HEK293 (cell line): ENCODE measurements around the gene HOXA3.

Experiments
- CTCF ChIA-PET: fragments of 350-600 bp; formaldehyde crosslinking; extraction: SDS; loops from one replicate; lab custom pipeline; 2021; ENCODE audit warnings: antibody characterized with exemption; lab: Yijun Ruan, JAX
- POLR2A ChIA-PET: fragments of 300-600 bp; formaldehyde crosslinking; extraction: SDS; loops from one replicate; lab custom pipeline; 2020; ENCODE audit warnings: antibody characterized with exemption, inconsistent platforms; lab: Yijun Ruan, JAX
- H3K27ac ChIP-seq: fragments of 200-500 bp; sonication (Bioruptor generic); 2 replicates; pipeline ENCODE4 v1.5.1; 2014; ENCODE audit warnings: low read depth, low read length, control low read depth, inconsistent platforms; ENCODE audit errors: extremely low read depth
- H3K36me3 ChIP-seq, 2 experiments: fragments of 200-500 bp in 1 of 2; sonication (Bioruptor generic) in 1 of 2; 1 replicate in 1 of 2; 2 replicates in 1 of 2; pipeline ENCODE4 v1.5.1; 2014 to 2017; ENCODE audit warnings: inconsistent platforms in 2 of 2, low read length in 2 of 2; ENCODE audit not compliant: control insufficient read depth in 2 of 2, insufficient read depth in 1 of 2
- H3K4me1 ChIP-seq: fragments of 200-500 bp; sonication (Bioruptor generic); 2 replicates; pipeline ENCODE4 v1.5.1; 2014; ENCODE audit warnings: mild to moderate bottlenecking, low read length, inconsistent platforms; ENCODE audit not compliant: control insufficient read depth, insufficient read depth
- H3K4me3 ChIP-seq: 2 replicates; pipeline ENCODE4 v1.5.1; 2011; ENCODE audit warnings: low read depth, mild to moderate bottlenecking, control low read depth, low read length, moderate library complexity
- H3K9me3 ChIP-seq: fragments of 200-500 bp; sonication (Bioruptor generic); 2 replicates; pipeline ENCODE4 v1.5.1; 2014; ENCODE audit warnings: low read depth, low read length, inconsistent platforms; ENCODE audit not compliant: control insufficient read depth, insufficient read depth
- ATF2 ChIP-seq: fragments of 450-650 bp; formaldehyde crosslinking; IDR thresholded peaks from 2 replicates; pipeline ENCODE4 v1.5.1; 2016; ENCODE audit warnings: missing biosample characterization, missing genetic modification characterization, low read depth
- BCL11A ChIP-seq: fragments of 450-650 bp; formaldehyde crosslinking; IDR thresholded peaks from 2 replicates; pipeline ENCODE4 v1.5.1; 2016; ENCODE audit warnings: low read depth, missing biosample characterization, missing genetic modification characterization
- BCL11B ChIP-seq: fragments of 450-650 bp; formaldehyde crosslinking; IDR thresholded peaks from 2 replicates; pipeline ENCODE4 v1.5.1; 2016; ENCODE audit warnings: low read depth, missing biosample characterization, missing genetic modification characterization
- FEZF1 ChIP-seq: fragments of 450-650 bp; formaldehyde crosslinking; IDR thresholded peaks from 2 replicates; pipeline ENCODE4 v1.5.1; 2016; ENCODE audit warnings: missing biosample characterization, missing genetic modification characterization
- INSM2 ChIP-seq: fragments of 450-650 bp; formaldehyde crosslinking; IDR thresholded peaks from 2 replicates; pipeline ENCODE4 v1.5.1; 2016; ENCODE audit warnings: missing biosample characterization, missing genetic modification characterization
- PRDM6 ChIP-seq: fragments of 450-650 bp; formaldehyde crosslinking; IDR thresholded peaks from 2 replicates; pipeline ENCODE4 v1.5.1; 2017; ENCODE audit warnings: missing biosample characterization, missing genetic modification characterization
- SCRT2 ChIP-seq: fragments of 450-650 bp; formaldehyde crosslinking; IDR thresholded peaks from 2 replicates; pipeline ENCODE4 v1.5.1; 2016; ENCODE audit warnings: missing biosample characterization, missing genetic modification characterization
- SETDB1 ChIP-seq: IDR thresholded peaks from one replicate; pipeline ENCODE4 v1.6.1; 2017; ENCODE audit warnings: mild to moderate bottlenecking, low read length, moderate library complexity, mixed read lengths; ENCODE audit not compliant: insufficient read length
- SP7 ChIP-seq: fragments of 450-650 bp; formaldehyde crosslinking; IDR thresholded peaks from 2 replicates; pipeline ENCODE4 v1.5.1; 2016; ENCODE audit warnings: missing biosample characterization, missing genetic modification characterization
- ZBTB21 ChIP-seq: fragments of 450-650 bp; formaldehyde crosslinking; IDR thresholded peaks from 2 replicates; pipeline ENCODE4 v1.5.1; 2017; ENCODE audit warnings: missing biosample characterization, missing genetic modification characterization
- ZBTB7A ChIP-seq: fragments of 450-650 bp; formaldehyde crosslinking; IDR thresholded peaks from 2 replicates; pipeline ENCODE4 v1.5.1; 2016; ENCODE audit warnings: low read depth, missing biosample characterization, missing genetic modification characterization
- ZFHX2 ChIP-seq: fragments of 450-650 bp; formaldehyde crosslinking; conservative IDR thresholded peaks from 2 replicates; pipeline ENCODE4 v1.5.1; 2016; ENCODE audit warnings: missing biosample characterization, missing genetic modification characterization
- ZFP37 ChIP-seq: fragments of 450-650 bp; formaldehyde crosslinking; IDR thresholded peaks from 2 replicates; pipeline ENCODE4 v1.5.1; 2016; ENCODE audit warnings: missing biosample characterization, missing genetic modification characterization
- ZNF121 ChIP-seq: fragments of 450-650 bp; formaldehyde crosslinking; IDR thresholded peaks from 2 replicates; pipeline ENCODE4 v1.5.1; 2016; ENCODE audit warnings: missing biosample characterization, missing genetic modification characterization
- ZNF239 ChIP-seq: fragments of 450-650 bp; formaldehyde crosslinking; IDR thresholded peaks from 2 replicates; pipeline ENCODE4 v1.5.1; 2016; ENCODE audit warnings: missing biosample characterization, missing genetic modification characterization
- ZNF366 ChIP-seq: fragments of 450-650 bp; formaldehyde crosslinking; conservative IDR thresholded peaks from 2 replicates; pipeline ENCODE4 v1.5.1; 2016; ENCODE audit warnings: missing biosample characterization, missing genetic modification characterization
- ZNF501 ChIP-seq: fragments of 450-650 bp; formaldehyde crosslinking; IDR thresholded peaks from 2 replicates; pipeline ENCODE4 v1.5.1; 2016; ENCODE audit warnings: missing biosample characterization, missing genetic modification characterization
- ZNF621 ChIP-seq: fragments of 450-650 bp; formaldehyde crosslinking; IDR thresholded peaks from 2 replicates; pipeline ENCODE4 v1.5.1; 2017; ENCODE audit warnings: missing biosample characterization, missing genetic modification characterization
- ZNF664 ChIP-seq: fragments of 450-650 bp; formaldehyde crosslinking; IDR thresholded peaks from 2 replicates; pipeline ENCODE4 v1.5.1; 2016; ENCODE audit warnings: missing biosample characterization, missing genetic modification characterization
- ZNF792 ChIP-seq: fragments of 450-650 bp; formaldehyde crosslinking; IDR thresholded peaks from 2 replicates; pipeline ENCODE4 v1.5.1; 2016; ENCODE audit warnings: missing biosample characterization, missing genetic modification characterization
- ZSCAN23 ChIP-seq: fragments of 450-650 bp; formaldehyde crosslinking; IDR thresholded peaks from 2 replicates; pipeline ENCODE4 v1.5.1; 2016; ENCODE audit warnings: missing biosample characterization, missing genetic modification characterization
- TF ChIP-seq, protein P1 (sequence below): fragments of 450-650 bp; formaldehyde crosslinking; IDR thresholded peaks from 2 replicates; pipeline ENCODE4 v1.5.1; 2017; ENCODE audit warnings: missing biosample characterization, missing genetic modification characterization
- TF ChIP-seq, protein P2 (sequence below): fragments of 450-650 bp; formaldehyde crosslinking; IDR thresholded peaks from 2 replicates; pipeline ENCODE4 v1.5.1; 2017; ENCODE audit warnings: missing biosample characterization, mild to moderate bottlenecking, missing genetic modification characterization, moderate library complexity

The HOXA3 gene

DNA sequence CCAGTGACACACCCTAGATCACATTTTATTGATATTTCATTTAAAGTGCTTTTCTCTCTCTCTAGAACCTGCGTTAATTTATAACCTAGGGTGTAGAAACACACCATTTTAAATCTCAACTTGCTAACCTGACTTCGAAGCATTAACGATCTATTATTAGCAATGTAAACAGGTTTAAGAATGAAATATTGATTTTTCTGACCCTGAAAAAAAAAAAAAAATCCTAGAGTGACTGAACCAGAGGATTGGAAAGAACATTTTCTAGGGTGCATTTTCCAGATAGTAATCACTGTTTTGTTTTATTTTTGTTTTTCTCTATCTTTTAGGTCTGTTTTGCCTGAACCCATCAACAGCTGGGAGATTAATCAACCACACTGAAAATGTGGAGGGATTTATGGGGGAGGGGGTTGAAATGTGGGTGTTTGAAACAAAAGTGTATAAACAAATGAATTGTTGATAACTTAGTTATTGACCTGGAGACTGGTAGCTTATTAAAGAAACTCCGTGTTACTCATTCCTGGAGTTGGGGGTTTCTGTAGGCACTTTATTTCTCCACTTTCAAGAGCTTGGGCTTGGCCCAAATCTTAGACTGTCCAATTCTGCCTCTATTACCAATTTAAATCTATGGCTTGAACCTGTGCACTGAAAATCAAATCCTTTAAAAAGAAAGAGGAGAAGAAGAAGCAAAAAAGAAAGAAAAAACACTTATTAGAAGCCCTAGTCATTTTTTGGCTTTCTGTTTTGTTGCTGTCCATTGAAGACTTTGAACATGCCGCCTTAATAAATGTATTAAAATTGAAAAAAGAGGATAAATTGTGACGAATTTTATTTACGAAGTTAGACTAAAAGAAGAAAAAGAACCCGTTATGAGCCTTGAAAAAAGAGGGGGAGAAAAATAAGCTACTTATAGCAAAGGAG lies 52.7 kb downstream of the HOXA3 start:
- POLR2A ChIA-PET = interaction anchor here (1.2 to 4.3 kb wide), 2 partner anchors 10 to 31 kb away, joined by 3 to 31 read pairs; partner anchors contain the start of gene HOXA4
- Histone ChIP-seq H3K4me1 (peaks cover 12% of the 10 kb centered on the region), H3K4me3 (no peak overlapping the region), H3K27ac (no peak overlapping the region), H3K36me3 (peaks cover 12 to 28% of the 10 kb centered on the region in 2 experiments), H3K9me3 (no peaks in the 10 kb centered on the region)
- TF ChIP-seq ZNF664 (tag by site-specific recombination) (peak; percentile 71; the same call in 1 of the 2 replicates), ZNF239 (tag by site-specific recombination) (no peak), PRDM6 (tag by site-specific recombination) (peak; percentile 27), ZNF621 (no peak), ZNF501 (tag by site-specific recombination) (no peak), SCRT2 (tag by site-specific recombination) (peak; percentile 18), ZFHX2 (peak; percentile 20; the same call in 1 of the 2 replicates)
- TF ChIP-seq, protein P1, sequence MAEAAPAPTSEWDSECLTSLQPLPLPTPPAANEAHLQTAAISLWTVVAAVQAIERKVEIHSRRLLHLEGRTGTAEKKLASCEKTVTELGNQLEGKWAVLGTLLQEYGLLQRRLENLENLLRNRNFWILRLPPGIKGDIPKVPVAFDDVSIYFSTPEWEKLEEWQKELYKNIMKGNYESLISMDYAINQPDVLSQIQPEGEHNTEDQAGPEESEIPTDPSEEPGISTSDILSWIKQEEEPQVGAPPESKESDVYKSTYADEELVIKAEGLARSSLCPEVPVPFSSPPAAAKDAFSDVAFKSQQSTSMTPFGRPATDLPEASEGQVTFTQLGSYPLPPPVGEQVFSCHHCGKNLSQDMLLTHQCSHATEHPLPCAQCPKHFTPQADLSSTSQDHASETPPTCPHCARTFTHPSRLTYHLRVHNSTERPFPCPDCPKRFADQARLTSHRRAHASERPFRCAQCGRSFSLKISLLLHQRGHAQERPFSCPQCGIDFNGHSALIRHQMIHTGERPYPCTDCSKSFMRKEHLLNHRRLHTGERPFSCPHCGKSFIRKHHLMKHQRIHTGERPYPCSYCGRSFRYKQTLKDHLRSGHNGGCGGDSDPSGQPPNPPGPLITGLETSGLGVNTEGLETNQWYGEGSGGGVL = 0 out of 2 replicates have a peak, but pooled peaks have one; percentile 21
- CTCF ChIA-PET = interaction anchor here (0.9 to 1.3 kb wide), 3 partner anchors 44 to 50 kb away, joined by 3 to 5 read pairs (median 3); partner anchors contain the start of gene HOXA5

DNA sequence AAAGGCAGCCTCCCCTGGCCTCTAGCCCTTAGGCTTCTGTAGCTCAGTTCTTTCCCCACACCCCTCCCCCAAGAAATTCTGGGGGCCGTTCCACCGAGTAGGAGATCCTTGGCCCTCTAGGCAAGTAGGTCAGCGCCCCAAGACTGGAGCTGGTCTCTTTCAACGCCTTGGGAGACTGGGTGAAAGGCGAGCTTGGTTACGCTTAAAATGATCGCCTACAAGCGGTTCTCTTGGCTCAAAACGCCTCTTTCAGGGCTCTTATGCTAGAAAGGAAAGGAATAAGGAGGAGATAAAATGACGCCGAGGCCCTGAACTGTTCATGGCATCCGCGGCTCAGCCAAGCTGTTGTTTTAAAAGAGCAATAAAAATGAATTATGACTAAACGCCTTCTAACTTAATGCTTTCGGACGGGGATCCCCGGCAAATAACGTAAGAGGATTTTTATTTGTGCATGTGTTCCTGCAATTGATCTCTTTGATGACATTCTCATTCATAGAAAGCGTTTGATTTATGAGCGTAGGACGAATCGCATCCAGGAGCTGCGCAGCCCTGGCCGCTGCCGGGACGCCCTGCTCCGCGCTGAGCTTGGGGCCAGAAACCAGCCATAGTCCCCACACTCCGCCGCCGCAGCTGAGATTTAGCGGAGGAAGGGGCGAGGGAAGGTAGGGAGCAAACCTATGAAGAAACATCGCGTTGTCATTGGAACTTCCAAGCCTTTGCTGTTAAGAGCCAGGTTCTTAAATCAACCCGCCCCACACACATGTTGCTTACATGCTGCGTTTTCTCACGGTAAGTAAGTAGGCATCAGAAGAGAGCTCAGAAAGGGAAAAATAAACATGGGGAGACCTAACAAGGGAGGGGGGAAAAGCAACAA lies 53.6 kb downstream of the HOXA3 start:
- peak overlapping the region; percentile 25 for H3K27ac ChIP-seq
- H3K9me3 ChIP-seq = no peaks in the 10 kb centered on the region
- peaks cover 19% of the 10 kb centered on the region for H3K4me1 ChIP-seq
- no peak overlapping the region for H3K4me3 ChIP-seq
- ChIA-PET CTCF (interaction anchor here (1.2 to 1.5 kb wide), 3 partner anchors 11 to 50 kb away, joined by 3 to 5 read pairs (median 4); partner anchors contain the start of gene HOXA5), POLR2A (interaction anchor here (0.8 to 4.3 kb wide), 6 partner anchors 11 to 89 kb away, joined by 3 to 31 read pairs (median 4); partner anchors contain the start of genes HOXA4 and HOXA5)
- peaks cover 12 to 28% of the 10 kb centered on the region in 2 experiments for H3K36me3 ChIP-seq
- TF ChIP-seq FEZF1 (tag by site-specific recombination) = peak; percentile 92
- TF ChIP-seq INSM2 (tag by site-specific recombination) = peak; percentile 65; the same call in 1 of the 2 replicates
- no peak for TF ChIP-seq ZNF121 (tag by site-specific recombination)
- peak; percentile 76 for TF ChIP-seq SP7 (tag by site-specific recombination)
- peak; percentile 73; the same call in 1 of the 2 replicates for TF ChIP-seq BCL11A (tag by site-specific recombination)
- TF ChIP-seq ZBTB7A (tag by site-specific recombination) = no peak
- TF ChIP-seq, protein P2, sequence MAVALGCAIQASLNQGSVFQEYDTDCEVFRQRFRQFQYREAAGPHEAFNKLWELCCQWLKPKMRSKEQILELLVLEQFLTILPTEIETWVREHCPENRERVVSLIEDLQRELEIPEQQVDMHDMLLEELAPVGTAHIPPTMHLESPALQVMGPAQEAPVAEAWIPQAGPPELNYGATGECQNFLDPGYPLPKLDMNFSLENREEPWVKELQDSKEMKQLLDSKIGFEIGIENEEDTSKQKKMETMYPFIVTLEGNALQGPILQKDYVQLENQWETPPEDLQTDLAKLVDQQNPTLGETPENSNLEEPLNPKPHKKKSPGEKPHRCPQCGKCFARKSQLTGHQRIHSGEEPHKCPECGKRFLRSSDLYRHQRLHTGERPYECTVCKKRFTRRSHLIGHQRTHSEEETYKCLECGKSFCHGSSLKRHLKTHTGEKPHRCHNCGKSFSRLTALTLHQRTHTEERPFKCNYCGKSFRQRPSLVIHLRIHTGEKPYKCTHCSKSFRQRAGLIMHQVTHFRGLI (tag by site-specific recombination) = peak; percentile 28; the same call in 1 of the 2 replicates
- TF ChIP-seq ATF2 = no peak
- TF ChIP-seq ZSCAN23 (tag by site-specific recombination) = 0 out of 2 replicates have a peak, but pooled peaks have one; percentile 52
- peak; percentile 98 for TF ChIP-seq SCRT2 (tag by site-specific recombination)
- TF ChIP-seq SETDB1 = no peak
- TF ChIP-seq ZNF792 = no peak
- peak; percentile 32; the same call in 1 of the 2 replicates for TF ChIP-seq ZBTB21 (tag by site-specific recombination)
- TF ChIP-seq ZFP37 (tag by site-specific recombination) = no peak
- peak; percentile 88 for TF ChIP-seq ZNF366 (tag by site-specific recombination)
- TF ChIP-seq BCL11B = peak; percentile 44; the same call in 1 of the 2 replicates
